Activated T-cell treated with anti-CD3 and anti-CD28 coated beads for 24 hours (primary cell): ENCODE data around the gene GINS3.

Source experiments
- DNase-seq: peaks from one replicate; pipeline ENCODE4 v3.0.0-alpha.2; 2020; ENCODE audit warnings: low read depth

The GINS3 gene

DNA sequence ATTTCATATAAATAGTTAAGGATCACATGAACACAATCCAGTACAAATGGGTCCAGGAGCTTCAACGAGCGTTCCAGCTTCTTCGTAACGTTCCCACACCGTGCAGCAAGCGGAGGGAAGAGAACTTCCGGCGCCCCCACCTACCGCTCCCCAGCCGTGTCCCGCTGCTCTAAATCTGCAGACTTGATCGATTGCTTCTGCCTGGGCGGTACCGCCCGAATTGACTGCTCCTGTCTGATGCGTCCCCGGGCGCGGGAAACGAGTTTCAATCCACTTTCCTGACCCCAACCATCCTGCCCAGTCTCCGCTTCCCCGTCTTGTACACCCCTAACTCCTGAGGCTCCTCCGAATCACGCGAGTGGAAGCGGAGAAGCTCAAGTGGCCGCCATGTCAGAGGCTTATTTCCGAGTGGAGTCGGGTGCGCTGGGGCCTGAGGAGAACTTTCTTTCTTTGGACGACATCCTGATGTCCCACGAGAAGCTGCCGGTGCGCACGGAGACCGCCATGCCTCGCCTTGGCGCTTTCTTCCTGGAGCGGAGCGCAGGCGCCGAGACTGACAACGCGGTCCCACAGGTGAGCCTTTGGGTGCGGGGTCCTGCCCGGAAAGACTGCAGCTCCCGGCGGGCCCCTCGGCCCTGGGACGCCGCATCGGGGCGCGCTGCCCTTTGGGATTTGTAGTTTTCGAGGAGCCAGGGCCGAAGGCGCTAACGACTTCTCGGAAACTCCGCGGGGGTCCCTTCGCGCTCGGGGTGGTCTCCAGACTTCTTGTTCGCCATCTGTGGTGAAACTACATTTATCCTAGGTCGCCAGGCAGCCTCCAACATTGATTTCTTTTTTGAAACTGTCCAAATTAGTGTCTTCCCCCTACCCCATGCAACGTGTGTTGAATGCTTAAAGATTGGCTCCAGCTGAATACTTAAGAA is at the start of gene GINS3:
Gene GINS3, plus strand, starts transcription at position 257 of the 923 bp plus-strand sequence. Its CDS starts 131 bp downstream, at position 388.
- DNase-seq, result peak; percentile 83

DNA sequence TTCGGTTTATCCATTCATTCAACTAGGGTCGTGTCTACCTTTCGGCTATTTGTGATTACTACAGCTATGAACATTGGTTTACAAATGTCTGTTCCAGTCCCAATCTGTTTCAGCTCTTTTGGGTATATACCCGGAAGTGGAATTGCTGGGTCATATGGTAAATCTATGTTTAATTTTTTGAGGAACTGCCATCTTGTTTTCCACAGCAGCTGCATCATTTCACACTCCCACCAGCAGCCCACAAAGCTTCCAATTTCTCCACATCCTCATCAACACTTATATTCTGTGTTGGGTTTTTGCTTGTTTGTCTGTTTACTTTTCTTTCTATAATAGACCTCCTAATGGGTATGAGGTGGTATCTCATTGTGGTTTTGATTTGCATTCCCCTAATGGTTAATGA is 48.7 kb upstream of the GINS3 start:
- DNase-seq, result no peak

DNA sequence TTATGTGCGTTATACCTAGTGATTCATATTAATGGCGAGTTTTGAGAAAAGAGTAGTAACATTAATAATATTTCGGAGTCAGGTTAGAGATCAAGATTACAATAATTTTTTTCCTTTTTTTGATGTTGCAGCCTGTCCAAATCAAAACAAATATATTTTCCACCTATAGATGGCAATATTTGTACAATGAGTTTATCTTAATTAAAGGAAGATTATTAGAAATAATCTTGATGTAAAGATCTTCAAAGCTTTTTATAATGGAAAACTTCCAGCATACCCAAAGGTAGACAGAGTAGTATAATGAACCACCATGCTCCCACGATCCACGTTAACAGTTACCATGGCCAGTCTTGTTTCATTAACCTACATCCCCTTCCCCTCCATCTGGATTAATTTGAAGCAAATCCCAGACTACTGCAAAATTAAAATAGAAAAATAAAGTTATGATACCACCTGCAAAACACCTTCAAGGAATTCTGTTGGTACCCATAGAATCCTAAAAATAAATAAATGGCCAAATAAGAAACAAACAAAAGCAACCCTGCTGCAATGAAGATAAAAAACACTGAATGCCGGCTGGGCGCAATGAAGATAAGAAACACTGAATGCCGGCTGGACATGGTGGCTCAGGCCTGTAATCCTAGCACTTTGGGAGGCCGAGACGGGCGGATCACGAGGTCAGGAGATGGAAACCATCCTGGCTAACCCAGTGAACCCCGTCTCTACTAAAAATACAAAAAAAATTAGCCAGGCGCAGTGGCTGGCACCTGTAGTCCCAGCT is 46.5 kb upstream of the GINS3 start:
- no peak for DNase-seq

DNA sequence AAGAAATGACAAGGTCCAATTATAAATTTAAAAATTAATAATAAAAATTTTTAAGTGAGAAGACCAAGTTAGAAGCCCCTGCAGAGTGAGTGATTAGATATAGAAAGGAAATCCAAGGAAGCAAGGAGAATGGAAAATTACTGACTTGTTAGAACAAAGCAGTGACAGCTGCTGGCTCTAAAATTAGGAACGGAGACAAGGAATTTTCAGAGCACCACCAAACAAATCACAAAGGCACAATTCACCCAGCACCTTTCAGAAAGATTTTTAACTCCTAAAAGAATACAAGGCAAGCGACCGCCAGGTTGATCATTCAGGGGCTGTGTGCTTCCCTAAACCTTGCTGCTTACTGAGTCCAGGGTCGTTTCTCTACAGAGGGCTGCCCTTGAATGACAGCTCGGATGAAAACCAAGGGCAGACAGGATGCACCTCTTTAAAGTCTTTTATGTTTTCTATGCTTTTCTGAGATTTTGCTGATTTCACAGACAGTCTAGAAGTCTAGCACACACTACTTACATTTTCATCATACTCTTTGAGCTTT is 45.4 kb upstream of the GINS3 start:
- DNase-seq, result no peak

DNA sequence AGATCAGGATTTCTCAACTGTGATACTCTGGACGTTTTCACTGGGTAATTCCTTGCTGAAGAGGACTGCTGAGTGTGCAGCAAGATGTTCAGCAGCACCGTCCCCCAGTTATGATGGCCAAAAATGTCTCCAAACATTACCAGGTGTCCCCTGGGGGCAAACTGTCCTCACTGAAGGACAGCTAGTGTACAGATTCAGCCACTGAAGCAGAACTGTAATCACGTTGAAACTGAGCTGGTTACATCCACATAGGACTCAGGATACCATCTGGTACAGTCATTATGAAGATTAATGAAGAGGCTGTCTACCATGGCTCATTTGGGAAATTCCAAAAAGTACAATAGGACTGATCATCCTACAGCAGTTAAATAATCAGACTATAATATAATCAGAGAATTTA is 43.3 kb upstream of the GINS3 start:
- DNase-seq, result no peak

DNA sequence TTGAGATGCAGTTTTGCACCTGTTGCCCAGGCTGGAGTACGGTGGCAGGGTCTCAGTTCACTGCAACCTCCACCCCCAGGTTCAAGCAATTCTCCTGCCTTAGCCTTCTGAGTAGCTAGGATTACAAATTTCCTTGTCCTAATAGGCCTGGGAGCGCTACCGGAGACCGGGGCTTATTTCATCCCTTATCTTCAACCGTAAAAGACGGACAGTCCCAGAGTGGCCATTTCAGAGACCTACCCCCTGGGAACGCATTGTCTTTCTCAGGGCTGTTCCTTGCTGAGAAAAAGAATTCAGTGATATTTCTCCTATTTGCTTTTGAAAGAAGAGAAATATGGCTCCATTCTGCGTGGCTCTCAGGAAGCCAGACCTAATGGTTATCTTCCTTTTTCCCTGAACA is 39.6 kb upstream of the GINS3 start:
- no peak for DNase-seq

DNA sequence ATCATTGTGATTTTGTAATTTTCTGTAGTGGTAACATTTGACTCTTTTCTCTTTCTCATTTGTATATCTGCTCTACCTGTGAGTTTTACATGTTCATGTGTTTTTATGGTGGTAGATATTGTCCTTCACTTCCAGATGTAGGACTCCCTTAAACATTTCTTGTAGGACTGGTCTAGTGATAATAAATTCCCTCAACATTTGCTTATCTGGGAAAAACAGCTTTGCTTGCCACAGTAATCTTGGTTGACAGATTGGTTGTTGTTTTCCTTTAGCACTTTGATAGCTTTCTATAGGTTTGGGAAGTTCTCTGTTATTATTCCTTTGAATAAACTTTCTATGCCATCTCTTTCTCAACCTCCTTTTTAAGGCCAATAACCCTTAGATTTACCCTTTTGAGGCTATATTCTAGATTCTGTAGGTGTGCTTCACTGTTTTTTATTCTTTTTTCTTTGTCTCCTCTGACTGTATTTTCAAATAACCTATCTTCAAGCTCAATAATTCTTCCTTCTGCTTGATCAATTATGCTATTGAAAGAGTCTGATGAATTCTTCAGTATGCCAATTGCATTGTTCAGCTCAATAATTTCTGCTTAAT is 32.1 kb upstream of the GINS3 start:
- DNase-seq, result no peak

DNA sequence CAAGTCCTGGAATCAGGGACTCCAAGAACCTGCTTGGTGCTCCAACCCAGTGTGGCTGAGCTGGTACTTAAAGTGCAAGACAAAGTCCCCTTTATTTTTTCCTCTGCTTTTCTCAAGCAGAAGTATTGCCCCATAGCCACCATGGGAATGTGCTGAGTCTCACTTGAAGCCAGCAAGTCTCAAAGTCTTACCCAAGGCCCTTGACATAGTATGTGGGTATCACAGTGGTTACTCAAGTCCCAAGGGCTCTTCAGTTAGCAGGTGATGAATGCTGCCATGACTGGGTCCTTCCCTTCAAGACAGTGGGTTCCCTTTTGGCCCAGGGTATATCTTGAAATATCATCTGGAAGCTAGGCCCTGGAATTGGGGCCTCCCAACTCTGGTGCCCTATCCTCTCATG is 30.5 kb upstream of the GINS3 start:
- no peak for DNase-seq

DNA sequence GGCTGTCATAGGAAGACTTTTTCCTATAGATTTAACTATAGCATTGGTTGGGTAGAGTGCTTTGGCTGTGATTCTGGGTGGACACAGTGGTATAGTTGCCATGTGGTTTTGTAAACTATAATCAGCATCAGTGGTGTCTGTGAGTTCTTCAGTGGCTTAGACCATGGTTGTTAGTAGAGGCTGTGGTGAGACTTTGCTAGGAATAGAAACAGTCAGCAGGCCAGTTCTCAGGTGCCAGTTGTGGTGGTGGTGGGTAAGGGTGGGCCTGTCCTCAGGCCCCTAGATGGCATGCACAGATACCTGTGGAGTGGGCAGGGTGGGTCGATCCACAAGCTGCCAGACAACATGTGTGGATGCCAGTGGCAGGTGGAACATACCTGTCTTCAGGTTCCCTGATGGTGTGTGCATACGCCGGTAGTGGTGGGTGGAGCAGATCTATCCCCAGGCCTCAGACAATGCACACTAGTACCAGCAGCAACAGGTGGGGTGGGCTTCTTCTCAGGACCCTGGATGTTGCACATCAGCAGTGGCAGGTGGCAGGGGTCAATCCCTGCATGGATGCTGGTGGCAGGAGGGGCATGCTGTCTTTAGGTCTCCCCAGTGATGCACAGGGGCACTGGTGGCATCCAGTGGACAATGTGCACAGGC is 28.4 kb upstream of the GINS3 start:
- DNase-seq, result no peak

DNA sequence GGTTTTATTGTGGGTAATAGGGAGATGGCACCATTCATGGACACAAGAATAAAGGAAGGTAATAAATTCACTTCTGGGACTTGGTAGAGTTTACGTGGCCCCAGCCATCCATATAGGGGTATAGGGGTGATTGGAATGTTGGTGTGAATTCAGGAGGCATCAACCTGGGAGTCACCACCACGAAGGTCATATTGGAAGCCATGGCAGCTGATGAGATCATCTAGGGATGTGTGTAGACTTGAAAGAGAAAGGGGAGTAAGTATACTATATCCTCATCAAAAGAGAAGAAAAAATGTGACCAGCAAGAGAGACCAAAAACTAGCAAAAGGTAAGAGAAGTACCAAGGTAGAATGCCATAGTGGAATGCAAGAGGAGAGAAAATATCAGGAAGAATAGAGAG is 26.6 kb upstream of the GINS3 start:
- no peak for DNase-seq

DNA sequence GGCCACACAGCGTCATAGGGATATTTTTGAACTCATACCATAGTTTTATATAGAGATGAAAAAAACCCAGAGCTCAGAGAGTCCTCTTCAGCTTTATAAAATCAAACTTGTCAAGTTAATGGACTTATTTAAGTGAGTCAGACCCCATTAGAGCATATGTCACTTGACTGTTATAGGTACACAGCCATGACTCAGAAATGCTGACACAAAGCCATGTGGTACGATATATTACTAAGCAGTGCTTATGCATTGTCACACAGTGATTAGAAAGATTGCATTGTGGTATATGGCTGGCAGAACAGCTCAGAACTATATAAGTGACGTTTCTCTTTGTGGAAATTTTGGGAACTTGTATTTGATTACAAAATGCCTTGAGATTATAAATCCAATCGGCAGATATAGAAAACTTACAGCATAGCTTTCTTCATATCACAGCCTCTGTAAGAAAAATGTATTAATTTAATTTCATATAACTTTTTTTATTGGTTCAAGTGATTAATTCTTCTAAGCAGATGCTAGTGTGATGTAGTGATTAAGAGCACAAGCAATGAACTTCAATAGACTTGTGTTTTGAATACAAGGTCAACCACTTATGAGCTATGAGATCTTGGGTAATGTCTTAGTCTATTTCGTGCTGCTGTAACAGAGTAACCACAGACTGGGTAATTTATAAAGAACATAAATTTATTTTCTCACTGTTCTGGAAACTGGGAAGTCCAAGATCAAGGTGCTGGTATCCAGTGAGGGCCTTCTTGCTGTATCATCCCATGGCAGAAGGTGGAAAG is 25.8 kb upstream of the GINS3 start:
- DNase-seq, result no peak

DNA sequence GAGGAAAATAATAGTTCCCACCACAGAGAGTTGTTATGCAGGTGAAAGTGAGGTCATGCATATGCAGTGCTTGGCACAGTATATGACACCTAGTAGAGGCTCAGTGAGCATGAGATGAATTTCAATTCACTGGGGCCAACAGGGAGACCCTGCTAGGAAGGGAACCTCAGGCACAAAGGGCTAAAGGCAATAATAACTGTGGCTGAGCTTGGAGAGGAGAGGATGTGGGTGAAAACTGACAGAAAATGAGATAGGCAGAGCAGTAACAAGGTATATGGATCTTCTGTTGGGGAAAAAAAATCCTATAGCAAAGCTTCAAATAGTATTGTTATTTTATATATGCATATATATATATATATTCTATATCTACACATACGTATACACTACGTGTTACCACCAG is 25.0 kb upstream of the GINS3 start:
- no peak for DNase-seq

DNA sequence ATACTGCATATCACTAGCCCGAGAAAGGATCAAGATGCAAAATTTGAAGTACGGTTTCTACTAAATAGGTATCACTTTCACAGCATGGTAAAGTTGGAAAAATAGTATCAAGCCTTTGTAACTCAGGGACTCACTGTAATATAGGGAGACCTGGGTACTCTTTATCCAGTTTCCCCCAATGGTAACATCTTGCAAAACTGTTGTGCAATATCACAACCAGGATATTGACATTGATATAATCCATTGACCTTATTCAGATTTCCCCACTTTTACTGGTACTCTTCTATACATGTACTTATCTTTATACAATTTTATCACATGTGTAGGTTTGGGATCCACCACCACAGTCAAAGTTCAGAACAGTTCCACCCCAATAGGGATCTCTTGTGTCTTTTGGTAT is 20.4 kb upstream of the GINS3 start:
- DNase-seq, result no peak

DNA sequence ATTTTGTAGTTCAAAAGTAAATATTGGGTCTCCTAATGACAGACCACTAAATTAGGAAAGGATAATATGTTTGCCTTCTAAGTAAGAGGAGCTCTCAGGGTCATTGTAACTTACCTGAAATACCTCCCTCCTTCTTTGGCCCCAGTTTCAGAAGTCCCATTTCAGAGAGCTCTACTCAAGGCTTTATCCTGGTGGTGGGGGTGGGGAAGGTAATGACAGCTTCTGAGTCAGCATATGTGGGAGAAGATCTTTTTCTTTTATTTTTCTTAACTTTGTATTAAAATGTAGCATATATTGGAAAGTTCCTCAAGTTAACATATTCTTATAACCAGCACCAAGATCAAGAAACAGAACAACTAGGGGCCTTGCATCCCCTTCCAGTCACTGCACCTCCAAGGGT is 16.9 kb upstream of the GINS3 start:
- DNase-seq, result no peak

DNA sequence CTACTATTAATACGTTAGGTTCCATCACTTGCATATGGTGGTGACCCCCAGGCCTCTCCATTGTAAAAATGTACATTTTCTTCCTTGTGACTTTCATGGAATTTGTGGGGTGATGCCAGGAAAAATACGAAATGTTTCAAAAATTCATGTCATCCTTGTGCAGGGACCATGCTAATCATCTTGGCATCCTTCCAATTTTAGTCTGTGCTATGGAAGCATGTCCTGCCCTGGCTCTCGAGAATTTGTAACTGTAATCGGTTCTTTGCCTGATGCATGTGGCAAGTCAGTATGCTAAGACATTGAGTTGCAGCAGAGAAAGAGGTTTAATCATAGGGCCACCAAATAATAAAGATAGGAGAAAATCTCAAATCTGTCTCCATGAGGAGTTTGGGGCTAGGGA is 14.3 kb upstream of the GINS3 start:
- DNase-seq, result no peak

DNA sequence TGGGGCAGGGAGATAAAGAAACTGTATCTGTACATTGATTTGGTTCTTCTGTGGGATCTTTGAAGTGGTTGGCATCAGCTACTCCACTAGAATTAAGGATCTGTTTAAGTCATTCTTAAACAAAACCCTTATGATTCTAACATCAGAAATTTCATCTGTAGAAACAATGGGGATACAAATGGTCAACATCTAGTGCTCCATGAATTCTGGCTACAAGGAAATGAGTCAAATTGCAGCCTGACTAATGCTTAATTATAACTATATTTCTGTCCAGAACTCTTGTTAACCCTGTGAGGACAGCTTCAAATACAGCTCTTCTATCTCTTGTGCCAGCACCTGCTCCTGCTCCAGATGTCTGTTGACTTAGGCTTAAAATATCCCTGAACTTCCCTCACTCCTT is 13.9 kb upstream of the GINS3 start:
- no peak for DNase-seq

DNA sequence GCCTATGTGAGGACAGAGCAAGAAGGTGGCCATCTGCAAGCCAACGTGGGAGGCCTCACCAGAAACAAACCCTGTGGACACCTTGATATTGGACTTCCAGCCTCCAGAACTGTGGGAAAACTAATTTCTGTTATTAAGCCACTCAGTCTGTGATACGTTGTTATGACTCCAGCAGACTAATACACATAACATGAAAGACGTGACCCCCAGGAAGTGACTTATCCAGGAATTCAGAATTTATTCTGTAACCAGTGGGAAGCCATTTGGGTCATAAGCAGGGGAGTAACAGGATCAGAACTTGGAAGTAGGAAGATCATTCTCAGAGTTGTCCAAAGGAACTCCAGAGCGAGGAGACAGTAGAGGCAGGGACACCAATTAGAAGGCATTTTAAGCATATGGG is 12.5 kb upstream of the GINS3 start:
- DNase-seq, result no peak

DNA sequence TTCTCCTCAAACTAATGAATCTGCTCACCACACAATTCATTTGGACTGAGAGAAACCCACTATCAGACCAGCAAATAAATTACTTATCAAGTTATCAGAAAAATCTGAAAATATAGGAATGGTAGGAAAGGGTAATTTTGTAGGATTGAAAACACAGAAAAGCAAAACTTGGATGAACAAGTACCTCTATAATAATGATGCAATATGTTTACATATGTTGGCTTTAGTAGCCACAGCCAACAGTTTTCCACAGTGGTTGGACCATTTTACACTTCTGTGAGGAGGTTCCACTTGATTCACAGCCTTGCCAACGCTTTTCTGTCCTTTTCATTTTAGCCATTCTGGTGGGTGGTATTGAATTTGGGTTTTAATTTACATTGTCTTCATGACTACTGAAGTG is 10.6 kb upstream of the GINS3 start:
- DNase-seq, result no peak

DNA sequence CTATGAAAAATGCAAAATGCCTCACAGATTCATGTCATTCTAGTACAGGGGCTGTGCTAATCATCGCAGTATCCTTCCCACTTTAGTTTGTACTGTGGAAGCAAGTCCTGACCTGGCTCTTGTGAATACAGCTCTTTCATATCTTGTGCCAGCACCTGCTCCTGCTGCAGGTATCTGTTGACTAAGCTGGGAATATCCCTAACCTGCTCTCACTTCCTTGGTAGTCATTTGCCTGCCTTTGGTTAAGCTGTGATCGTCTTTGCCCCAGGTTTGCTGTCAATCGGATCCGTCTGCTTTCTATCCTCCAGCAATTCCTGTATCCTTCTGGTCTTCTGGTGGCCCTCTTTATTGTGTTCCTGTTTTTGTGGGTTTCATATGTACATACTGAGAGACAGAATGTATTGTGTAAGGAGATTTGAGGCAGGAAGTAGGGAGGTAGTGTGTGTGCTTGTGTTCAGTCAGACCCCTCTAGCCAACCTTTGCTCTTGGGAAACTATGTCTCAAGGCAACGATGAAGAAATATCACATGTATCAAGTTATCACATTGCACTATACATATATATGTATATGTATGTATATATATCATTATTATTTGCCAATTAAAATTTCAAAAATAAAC is 7.7 kb upstream of the GINS3 start:
- no peak for DNase-seq

DNA sequence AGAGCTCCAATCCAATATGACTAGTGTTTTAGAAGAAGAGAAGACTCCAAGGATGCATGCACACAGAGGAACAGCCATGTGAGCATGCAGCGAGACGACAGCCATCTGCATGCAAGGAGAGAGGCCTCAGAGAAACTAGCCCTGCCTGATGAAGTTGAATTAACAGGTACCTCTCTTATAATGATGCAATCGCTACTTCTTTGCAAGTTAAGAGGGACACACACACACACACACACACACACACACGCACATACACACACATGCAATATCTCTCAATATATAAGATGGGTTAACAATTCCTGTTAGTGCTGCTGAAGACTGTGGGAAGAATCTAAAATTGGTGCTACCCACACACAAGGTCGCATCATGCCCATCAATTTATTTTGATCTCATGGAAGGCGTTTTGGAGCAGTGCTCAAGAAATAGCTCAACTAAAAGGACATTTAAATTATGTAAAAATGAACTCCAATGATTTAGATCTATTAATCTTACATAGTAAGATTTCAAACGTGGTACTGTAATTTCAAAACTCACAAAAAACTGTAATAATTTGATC is 7.0 kb upstream of the GINS3 start:
- DNase-seq, result no peak

DNA sequence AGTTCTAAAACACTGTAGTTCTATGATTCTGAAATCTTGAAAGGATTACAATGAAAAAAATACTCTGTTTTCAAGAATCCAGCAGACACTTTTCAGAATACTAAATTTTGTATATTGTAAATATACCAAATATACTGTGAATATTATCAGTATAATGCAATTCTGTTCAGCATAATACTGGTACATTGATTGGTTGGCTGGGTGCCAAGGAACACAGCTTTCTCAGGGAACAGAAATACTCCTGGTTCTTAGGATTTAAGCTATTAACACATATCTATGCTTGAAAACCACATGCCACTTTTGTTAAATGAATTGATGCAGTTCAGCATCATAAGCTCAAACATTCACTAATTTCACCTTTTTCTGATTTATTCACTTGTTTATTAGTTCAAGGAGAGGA is 2.5 kb upstream of the GINS3 start:
- no peak for DNase-seq
